CD4-positive, alpha-beta T cell treated with Interleukin-4 for 1 hour (primary cell): ENCODE data around the gene SLC24A3.

Experiments
- DNase-seq, 2 donors: peaks; one replicate each; pipeline ENCODE4 v3.0.0-alpha.2; 2020 to 2022

The SLC24A3 gene

DNA sequence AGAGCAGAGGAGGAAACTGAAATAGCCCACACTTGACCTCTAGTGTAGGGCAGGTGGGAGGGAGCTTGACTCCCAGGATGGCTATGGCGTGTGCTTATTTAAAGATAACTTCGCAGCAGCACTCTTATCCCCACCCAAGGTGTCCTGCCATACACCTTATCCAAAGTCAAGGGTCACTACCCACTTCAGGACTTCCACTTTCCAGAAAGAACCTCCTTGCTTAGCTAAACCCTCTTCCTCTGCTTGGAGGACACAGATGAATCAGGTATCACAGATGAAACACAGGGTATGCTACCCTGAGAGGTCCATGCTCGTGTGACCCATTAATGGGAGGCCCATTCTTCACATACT lies 547.9 kb downstream of the SLC24A3 start:
- no peak for DNase-seq

DNA sequence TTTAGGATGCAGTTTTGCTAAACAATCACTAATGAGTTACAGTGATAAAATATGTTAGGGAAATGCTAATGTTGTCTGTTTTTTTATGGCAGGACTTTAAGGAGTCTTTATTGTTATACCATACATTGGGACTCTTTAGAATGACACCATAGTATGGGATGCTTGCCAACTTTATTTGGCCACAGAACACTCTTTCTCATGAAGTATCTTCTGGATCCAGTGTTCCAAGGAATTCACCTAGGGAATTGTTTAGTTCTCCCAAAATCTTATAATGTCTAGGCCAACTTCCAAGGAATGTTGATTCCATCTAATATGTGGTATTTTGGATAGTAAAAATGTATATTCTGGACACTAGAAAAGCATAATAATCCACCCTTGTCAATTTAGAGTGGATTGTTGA lies 548.9 kb downstream of the SLC24A3 start:
- DNase-seq = no peak

DNA sequence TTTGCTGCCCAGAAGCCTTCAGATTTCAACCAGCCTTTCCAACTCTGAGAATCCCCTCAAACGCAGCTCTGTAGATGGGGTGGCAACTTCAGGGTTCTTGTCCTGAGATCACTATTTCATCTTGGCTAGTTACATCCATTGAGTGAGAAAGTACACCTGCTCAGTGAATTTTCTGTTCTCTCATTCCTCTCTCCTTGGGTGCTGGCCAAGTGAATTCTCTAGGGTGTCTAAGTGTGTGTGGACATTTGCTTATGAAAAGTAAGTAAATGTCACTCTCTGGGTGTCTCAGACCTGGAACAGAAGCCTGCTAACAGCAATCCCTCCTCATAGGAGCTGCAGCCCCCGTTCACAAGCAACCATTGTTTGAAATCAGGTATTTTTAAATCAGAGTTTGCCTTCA lies 549.4 kb downstream of the SLC24A3 start:
- DNase-seq = no peak

DNA sequence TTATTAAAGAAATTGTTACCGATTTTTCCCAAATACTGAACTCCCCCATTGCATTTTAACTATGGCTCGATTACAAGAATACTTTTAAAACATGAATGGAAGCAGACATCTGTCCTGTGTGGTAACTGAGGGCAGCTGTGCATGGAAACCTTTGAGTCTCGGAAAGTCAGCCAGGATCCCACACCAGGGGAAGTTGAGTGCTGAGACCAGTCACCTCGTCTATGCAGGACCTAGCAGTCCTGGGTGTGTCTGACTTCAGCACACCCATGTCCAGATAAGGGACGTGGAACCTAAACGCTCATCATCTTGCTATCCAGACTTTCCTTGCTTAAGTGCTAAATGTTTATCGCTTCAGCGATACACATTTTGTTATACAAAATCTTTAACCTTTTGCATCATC lies 551.8 kb downstream of the SLC24A3 start:
- DNase-seq = no peak

DNA sequence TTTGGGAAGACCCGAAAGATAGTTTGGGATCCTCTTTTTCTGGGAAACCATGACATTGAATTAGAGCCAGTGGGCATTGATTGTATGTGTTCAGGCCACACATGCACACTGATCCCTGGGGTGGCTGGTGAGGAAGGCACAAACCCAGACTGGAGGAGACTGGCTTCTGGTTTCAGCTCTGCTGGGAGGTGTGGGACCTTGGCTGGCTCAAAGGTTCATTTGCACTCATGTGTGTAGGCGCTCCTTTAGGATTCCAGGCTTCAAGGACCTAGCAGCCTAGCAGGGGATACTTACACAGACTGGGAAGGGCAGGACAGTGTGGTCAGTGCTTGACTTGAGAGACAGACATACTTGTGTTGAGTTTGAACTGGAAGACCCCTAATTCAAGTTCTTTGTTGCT lies 552.8 kb downstream of the SLC24A3 start:
- no peak for DNase-seq

DNA sequence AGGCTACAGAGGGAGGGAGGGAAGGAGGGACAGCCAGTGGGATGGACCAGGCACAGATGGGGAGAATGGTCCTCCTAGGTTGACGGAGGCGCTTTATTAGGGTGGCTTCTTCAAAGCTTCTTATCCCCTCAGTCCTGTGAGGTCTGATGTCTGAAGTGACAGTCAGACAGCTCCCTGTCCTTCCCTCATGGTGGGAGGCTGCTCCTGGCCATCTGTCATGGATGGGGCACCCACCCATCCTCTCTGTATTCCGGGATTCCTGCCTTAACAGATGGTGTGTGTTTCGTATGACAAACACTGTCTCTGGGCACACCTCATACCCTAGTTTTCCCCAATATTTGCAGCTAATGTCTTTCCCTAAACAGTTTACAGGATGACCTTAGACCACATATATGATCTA lies 553.5 kb downstream of the SLC24A3 start:
- no peak for DNase-seq

DNA sequence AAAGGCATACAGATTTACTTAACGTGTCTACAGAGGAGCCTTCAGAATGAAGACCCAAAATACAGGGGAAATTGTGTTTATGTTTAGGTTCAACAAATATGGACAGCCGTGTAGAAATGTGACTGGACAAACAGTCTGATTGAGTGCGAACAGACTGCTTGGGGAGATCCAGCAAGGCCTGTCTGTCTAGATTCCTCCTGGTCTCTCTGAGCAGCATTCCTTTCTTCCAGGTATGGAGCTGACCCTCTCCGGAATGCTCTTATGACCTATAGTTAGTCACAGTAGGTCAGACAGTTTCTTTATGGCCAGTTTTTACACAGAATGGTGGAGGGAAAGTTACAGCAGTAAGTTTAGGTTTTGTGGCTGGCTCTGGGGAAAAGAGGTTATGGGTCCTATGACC lies 554.6 kb downstream of the SLC24A3 start:
- no peak for DNase-seq

DNA sequence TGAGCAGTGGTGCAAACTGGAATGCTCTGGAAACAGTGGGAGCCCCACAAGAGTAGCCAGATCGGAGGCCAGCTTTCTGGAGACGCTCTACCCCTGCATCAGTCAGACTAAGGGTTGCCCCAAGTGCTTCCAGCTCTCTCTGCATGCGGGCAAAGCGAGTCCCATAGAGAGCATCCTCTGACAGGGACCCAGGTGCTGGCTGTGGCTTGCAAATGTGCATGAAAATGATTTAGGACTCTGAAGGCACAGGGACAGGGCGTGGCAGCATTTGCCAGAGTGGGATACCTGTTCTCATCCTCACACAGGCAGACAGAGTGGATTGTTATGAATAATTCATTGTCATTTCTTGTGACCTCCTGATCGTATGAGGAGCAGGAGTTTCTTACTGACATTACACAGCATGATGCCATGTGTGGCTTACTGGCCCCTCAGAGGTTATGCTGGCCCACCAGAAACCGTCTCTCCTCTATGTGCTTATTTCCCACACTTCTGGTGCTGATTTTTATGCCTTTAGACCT lies 555.9 kb downstream of the SLC24A3 start:
- no peak for DNase-seq

DNA sequence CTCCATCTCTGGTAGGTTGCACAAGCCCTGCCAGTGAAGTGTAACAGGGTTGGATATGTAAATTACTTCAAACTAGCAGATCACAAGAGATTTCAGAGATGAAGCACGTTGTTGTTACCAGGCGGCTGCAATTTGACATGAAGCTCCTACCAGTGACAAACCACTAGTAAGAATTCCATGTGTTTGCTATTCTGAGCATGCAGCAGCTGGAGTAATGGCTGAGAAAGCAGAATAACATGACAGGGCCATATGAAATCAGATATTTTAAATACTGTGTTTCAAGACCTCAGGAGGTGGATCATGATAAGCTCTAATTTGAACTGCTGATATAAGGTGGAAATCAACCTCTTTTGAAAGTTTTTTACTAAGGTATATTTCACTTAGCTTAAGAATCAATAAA lies 557.1 kb downstream of the SLC24A3 start:
- DNase-seq = no peak

DNA sequence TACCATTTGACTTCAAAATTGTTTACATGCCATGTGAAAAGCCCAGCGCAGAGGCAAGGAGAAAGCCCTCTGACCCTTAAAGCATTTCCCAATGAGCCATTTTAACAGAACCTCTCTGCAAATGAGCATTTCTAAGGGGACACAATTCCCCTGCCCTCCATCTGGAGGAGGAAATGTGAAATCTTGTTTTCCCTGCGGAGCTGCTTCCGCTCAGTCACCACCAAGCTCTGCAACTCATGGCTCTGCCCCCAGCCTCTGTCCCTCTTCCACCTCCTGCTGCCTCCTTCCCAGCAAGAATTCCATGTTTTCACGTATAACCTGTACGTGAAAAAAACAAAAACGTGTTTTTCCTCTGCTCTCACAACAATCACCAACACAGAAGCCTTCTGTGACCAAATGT lies 557.9 kb downstream of the SLC24A3 start:
- DNase-seq = no peak

DNA sequence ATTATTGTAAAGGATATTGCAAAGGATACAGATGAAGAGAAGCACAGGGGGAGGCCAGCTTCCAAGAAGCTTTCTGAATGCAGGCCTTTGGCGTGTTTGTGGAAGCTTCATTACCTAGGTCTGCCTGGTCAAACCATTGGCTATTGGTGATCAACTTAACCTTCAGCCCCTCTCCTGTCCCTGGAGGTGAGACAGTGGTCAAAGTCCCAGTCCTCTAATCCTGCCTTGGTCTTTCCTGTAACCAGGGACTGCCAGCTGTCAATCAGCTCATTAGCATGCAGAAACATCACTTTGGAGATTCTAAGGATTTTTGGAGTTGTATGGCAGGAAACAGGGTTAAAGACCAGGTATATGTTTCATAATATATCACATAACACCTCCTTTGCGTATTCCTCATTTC lies 558.6 kb downstream of the SLC24A3 start:
- DNase-seq = no peak
